Measurements from ENCODE around the gene ARHGAP1. TPM values are rescaled to one million over a fixed set of nuclear protein-coding genes. Genes with fewer than 3 reads are reported as not detected.

The ARHGAP1 gene
- total RNA-seq, 1 experiment from 2014 or later, result 43.5 TPM

- TF ChIP-seq REST (IDR thresholded peaks at IDR 0.05; ENCODE audit: insufficient read depth in 1 of 2, low read depth in 2 of 2, low read length in 1 of 2), result no peak
- Histone ChIP-seq H3K9me3 (ENCODE audit: control insufficient read depth, insufficient read depth, low read depth, low read length) (no peaks in the 10 kb centered on the region), H3K27me3 (ENCODE audit: control insufficient read depth, insufficient read depth, low read length) (no peaks in the 10 kb centered on the region), H3K4me3 (ENCODE audit: low read depth in 2 of 2, low read length in 2 of 2) (no peak overlapping the region), H3K36me3 (ENCODE audit: control insufficient read depth, insufficient read depth, low read length) (no peaks in the 10 kb centered on the region; the same call in 1 of the 2 replicates), H3K27ac (ENCODE audit: low read length) (no peak overlapping the region), H3K4me1 (ENCODE audit: control insufficient read depth, insufficient read depth, low read length) (peaks cover 9% of the 10 kb centered on the region; the same call in 1 of the 2 replicates)
- no TSS peak for BruUV-seq (replicated peaks)
- ChIA-PET POLR2A (interaction anchor here (0.6 kb wide), 1 partner anchor 209 kb away, joined by 3 read pairs; no protein-coding TSS in a partner anchor), CTCF (no interaction called here)
- in situ Hi-C loops (cut with HindIII; ENCODE audit: low pct_unique_long_range_greater_than_20kb, low sequenced_read_pairs), result no loop called here
- ATAC-seq (no peak), DNase-seq (ENCODE audit: low read depth, low spot score) (no peak)
- intact Hi-C loops (cut with micrococcal nuclease; ENCODE audit: unreplicated experiment), result no loop called here
Observed at GRCh38 chr11:46681814-46682213, 18.6 kb downstream of the ARHGAP1 start.

DNA sequence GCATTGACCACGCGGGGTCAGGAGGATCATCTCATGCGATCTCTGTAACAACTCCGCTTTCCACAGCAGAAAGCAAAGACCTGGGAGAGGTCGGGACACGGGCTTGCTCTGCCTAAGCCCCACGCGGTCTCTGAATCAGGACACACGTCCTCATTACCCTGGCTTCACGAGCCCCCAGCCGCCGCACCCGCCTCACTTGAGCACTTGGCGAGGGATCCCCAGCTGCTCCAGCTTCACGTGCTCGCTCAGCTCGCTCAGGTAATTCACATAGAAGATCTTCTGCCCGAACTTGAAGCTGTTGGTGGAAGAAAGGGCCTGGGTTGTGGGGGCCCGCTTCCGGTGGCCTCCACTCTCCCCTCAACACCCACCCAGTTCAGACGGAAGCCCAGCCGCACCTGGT is 19.6 kb downstream of the ARHGAP1 start:
- Histone ChIP-seq H3K27ac (ENCODE audit: low read length) (no peak overlapping the region), H3K9me3 (ENCODE audit: control insufficient read depth, insufficient read depth, low read depth, low read length) (no peaks in the 10 kb centered on the region), H3K36me3 (ENCODE audit: control insufficient read depth, insufficient read depth, low read length) (no peaks in the 10 kb centered on the region; the same call in 1 of the 2 replicates), H3K4me1 (ENCODE audit: control insufficient read depth, insufficient read depth, low read length) (peaks cover 9% of the 10 kb centered on the region), H3K4me3 (ENCODE audit: low read depth in 2 of 2, low read length in 2 of 2) (no peak overlapping the region), H3K27me3 (ENCODE audit: control insufficient read depth, insufficient read depth, low read length) (no peaks in the 10 kb centered on the region)
- TF ChIP-seq POLR2AphosphoS5 (IDR thresholded peaks at IDR 0.05; ENCODE audit: low read depth, low read length), result no peak
- no peak for TF ChIP-seq TCF7L2 (IDR thresholded peaks at IDR 0.05; ENCODE audit: low read depth, low read length)
- no peak for TF ChIP-seq SIN3A (IDR thresholded peaks at IDR 0.05; ENCODE audit: borderline replicate concordance, insufficient read depth, low read depth, low read length)
- TF ChIP-seq, protein P1, sequence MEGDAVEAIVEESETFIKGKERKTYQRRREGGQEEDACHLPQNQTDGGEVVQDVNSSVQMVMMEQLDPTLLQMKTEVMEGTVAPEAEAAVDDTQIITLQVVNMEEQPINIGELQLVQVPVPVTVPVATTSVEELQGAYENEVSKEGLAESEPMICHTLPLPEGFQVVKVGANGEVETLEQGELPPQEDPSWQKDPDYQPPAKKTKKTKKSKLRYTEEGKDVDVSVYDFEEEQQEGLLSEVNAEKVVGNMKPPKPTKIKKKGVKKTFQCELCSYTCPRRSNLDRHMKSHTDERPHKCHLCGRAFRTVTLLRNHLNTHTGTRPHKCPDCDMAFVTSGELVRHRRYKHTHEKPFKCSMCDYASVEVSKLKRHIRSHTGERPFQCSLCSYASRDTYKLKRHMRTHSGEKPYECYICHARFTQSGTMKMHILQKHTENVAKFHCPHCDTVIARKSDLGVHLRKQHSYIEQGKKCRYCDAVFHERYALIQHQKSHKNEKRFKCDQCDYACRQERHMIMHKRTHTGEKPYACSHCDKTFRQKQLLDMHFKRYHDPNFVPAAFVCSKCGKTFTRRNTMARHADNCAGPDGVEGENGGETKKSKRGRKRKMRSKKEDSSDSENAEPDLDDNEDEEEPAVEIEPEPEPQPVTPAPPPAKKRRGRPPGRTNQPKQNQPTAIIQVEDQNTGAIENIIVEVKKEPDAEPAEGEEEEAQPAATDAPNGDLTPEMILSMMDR (IDR thresholded peaks at IDR 0.05), result no peak
- no peak for TF ChIP-seq REST (IDR thresholded peaks at IDR 0.05; ENCODE audit: insufficient read depth in 1 of 2, low read depth in 2 of 2, low read length in 1 of 2)
- ATAC-seq (no peak), DNase-seq (ENCODE audit: low read depth, low spot score) (no peak)
- intact Hi-C loops (cut with micrococcal nuclease; ENCODE audit: unreplicated experiment) (no loop called here), in situ Hi-C loops (cut with HindIII; ENCODE audit: low pct_unique_long_range_greater_than_20kb, low sequenced_read_pairs) (no loop called here)
- POLR2A ChIA-PET, result no interaction called here
- CTCF ChIA-PET, result no interaction called here
- BruUV-seq (replicated peaks), result no TSS peak

Measured in Panc1 (cell line).